ENCODE results near the gene SMARCB1.

Gene SMARCB1

GRCh38 chr22:23883658-23884057, 96.9 kb downstream of the SMARCB1 start:
- H3K4me3 ChIP-seq (ENCODE audit: low read depth, low read length, poor library complexity, severe bottlenecking), result no peak overlapping the region
- H3K79me2 ChIP-seq (ENCODE audit: insufficient read depth, low read length), result no peaks in the 10 kb centered on the region
- H3F3A ChIP-seq (ENCODE audit: insufficient read depth, low read length), result no peaks in the 10 kb centered on the region
- no peak overlapping the region for H3K9ac ChIP-seq (ENCODE audit: low read length)
- H3K9me2 ChIP-seq (ENCODE audit: low read depth, low read length), result no peaks in the 10 kb centered on the region
- no peak overlapping the region for H2AFZ ChIP-seq (ENCODE audit: low read length)
- no peaks in the 10 kb centered on the region for H4K20me1 ChIP-seq (ENCODE audit: insufficient read depth, low read length)
- no peak overlapping the region for H3K27ac ChIP-seq (ENCODE audit: low read depth, low read length, poor library complexity, severe bottlenecking)
- H3K36me3 ChIP-seq (ENCODE audit: insufficient read depth, low read length), result peaks cover 21% of the 10 kb centered on the region
- 0 out of 2 replicates have a peak, but pooled peaks cover 2% of the 10 kb centered on the region for H3K9me3 ChIP-seq (ENCODE audit: low read length)
- no peak overlapping the region for H3K4me2 ChIP-seq (ENCODE audit: low read length)
- TF ChIP-seq EZH2 (IDR thresholded peaks at IDR 0.05; ENCODE audit: borderline replicate concordance, low read length), result no peak
- TF ChIP-seq CTCF (IDR thresholded peaks at IDR 0.05; ENCODE audit: low read length), result no peak
- H3K4me1 ChIP-seq (ENCODE audit: insufficient read depth, low read length, severe bottlenecking), result no peaks in the 10 kb centered on the region
- H3K27me3 ChIP-seq (ENCODE audit: insufficient read depth, low read length), result no peaks in the 10 kb centered on the region

- Histone ChIP-seq H3K79me2 (ENCODE audit: insufficient read depth, low read length) (no peaks in the 10 kb centered on the region), H3K9me2 (ENCODE audit: low read depth, low read length) (no peaks in the 10 kb centered on the region), H3K4me3 (ENCODE audit: low read depth, low read length, poor library complexity, severe bottlenecking) (no peak overlapping the region), H4K20me1 (ENCODE audit: insufficient read depth, low read length) (no peaks in the 10 kb centered on the region), H2AFZ (ENCODE audit: low read length) (no peak overlapping the region), H3K9me3 (ENCODE audit: low read length) (0 out of 2 replicates have a peak, but pooled peaks cover 2% of the 10 kb centered on the region), H3K27me3 (ENCODE audit: insufficient read depth, low read length) (no peaks in the 10 kb centered on the region), H3K36me3 (ENCODE audit: insufficient read depth, low read length) (peaks cover 17% of the 10 kb centered on the region), H3F3A (ENCODE audit: insufficient read depth, low read length) (no peaks in the 10 kb centered on the region), H3K4me2 (ENCODE audit: low read length) (no peak overlapping the region), H3K4me1 (ENCODE audit: insufficient read depth, low read length, severe bottlenecking) (no peaks in the 10 kb centered on the region), H3K9ac (ENCODE audit: low read length) (no peak overlapping the region), H3K27ac (ENCODE audit: low read depth, low read length, poor library complexity, severe bottlenecking) (no peak overlapping the region)
- TF ChIP-seq CTCF (IDR thresholded peaks at IDR 0.05; ENCODE audit: low read length), result no peak
- TF ChIP-seq EZH2 (IDR thresholded peaks at IDR 0.05; ENCODE audit: borderline replicate concordance, low read length), result no peak
These were observed 97.4 kb downstream of the SMARCB1 start for GRCh38 chr22:23884140-23884539.

Data from OCI-LY1 (cell line).